ENCODE data around the gene PDE4D.

PDE4D gene

DNA sequence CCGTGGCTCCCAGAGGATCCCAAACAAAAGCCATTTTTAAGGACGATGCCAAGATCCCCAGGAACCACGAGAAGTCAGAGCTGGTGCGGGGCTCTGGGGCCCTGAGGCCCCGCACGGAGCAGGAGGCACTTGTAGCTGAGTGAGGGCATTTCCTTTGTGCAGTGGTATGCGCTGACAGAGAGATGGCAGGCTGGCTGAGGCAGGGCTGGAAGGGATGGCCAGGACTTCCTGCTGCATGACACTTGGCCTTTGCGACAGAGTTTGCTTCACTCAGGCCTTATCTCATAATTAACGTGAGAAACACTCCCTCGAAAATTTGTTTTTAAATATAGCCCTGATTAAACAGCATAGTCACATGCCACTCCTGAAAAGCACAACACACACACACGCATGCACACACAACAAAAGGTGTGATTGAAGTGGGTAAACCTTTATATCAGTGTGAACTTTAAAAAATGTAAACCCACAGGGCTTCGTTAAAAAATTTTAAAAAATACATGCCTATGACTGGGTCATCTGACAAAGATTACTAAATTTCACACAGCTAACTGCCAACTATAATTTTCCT lies 536.6 kb downstream of the PDE4D start:
- no peak for DNase-seq

DNA sequence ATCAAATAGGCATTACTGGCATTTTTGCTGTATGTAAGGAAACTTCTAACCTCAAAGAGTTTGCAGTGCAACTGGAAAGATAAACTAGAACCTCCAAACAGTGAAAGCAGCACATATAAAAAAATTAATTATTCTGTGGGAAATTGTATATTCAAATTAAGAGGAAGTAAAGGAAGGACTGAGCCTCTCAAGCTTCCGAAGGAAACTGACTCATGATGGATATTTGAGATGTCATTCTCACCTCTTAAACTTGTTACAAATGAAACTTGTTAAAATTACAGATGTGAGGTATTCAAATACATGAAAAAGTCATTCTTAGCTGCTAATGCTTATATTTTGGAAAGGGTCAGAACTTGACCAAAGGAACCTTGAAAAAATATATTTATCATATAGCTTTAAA lies 538.7 kb downstream of the PDE4D start:
- no peak for DNase-seq

DNA sequence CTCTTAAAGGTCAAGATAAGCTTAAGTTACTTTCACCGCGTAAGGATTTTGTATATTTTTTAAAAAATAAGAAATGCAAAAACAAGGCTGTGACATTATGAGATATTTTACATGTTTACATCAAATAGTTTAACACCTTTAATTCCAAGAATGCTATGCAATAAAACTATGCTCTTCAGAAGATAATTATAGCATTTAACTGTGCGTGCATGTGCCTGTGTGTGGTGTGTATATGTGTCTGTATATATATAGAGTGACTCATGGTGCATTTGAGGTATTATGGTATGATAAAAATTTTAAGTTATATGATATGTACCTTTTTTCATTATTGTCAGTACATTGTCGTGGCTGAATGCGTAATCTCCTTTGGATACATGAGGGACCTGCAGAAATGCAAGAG lies 539.3 kb downstream of the PDE4D start:
- peak; percentile 12 for DNase-seq

DNA sequence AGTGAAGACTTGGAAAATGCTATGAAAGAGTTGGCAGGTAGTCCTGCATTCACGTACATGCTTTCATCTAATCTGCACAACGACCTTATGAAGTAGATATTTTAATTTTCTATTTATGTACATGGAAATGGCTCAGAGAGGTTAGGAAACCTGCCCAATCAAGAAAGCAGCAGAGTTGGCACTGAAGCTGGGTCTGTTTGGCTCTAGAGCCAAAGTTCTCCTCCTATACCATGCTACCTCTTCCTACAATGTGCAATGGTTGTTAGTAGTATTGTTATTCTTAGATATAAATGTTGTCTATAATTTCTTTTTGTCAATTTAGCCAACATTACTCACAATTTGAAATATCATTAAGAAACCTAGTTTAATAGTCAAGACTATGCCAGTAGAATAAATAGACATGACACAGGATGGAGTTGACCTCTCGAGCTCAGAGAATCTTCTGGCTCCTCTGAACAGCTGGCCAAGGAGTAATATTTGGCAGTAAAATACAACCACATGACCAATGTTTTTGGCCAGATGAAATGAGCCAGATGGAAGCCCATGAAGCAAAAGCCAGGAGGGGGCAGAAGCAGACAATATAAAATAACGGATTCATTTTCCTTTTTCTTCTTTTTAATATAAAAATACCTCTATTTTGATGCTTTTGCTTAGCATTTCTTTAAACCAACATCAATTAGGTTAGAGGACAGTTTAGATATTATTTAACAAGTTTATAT lies 542.3 kb downstream of the PDE4D start:
- no peak for DNase-seq

DNA sequence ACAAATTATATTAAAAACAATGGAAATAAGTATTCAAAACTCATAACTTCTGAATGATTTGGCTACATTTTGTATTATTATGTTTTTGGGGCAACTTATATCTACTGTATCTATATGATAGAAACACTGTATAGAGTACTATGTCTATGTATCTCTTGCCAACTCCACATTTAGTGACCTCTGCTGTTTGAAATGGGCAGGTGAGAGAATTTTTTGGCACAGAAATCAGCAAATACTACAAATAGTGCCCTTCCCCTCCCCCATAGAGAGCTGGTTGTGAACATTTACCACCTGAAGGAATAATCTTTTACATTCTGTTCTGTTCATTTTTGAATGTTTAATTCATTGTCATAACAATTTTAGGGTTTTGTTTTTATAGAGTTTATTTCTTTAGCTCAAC lies 545.3 kb downstream of the PDE4D start:
- DNase-seq: no peak

DNA sequence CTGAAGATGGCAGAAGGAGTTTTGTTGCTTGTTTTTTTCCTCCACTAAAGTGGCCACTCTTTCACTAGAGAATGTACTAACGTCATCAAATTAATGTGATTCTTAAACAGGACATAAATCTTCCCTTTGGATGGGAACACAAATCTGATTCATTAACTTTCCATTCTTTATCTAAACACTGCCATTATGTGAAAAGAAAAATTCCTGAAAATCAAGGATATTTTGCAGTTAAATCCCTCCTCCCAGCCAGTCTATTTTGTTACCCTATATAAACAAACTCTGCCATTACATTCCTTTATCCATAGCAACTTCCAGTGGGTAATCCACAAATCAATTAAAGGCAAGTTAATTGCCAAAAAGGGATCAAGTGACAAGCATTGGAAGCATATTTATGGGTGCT lies 546.5 kb downstream of the PDE4D start:
- DNase-seq: no peak

DNA sequence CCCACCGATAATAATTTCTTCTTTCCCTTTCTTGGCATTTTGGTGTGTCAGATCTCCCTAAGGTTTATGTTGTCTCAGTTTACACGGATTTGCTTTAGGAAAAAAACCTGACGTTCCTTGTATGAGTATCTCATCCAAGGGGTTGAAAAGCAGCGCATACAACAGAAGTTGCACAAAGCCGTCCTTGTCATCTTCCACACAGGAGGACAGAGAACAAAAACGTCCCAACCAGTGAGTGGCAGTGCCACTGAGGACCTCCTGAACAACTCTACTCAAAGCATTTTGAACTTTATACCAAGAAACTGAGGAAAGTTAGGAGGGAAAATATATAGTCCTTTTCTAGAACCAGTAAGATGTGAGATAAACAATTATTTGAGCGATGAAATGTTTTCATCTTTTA lies 547.0 kb downstream of the PDE4D start:
- no peak for DNase-seq

DNA sequence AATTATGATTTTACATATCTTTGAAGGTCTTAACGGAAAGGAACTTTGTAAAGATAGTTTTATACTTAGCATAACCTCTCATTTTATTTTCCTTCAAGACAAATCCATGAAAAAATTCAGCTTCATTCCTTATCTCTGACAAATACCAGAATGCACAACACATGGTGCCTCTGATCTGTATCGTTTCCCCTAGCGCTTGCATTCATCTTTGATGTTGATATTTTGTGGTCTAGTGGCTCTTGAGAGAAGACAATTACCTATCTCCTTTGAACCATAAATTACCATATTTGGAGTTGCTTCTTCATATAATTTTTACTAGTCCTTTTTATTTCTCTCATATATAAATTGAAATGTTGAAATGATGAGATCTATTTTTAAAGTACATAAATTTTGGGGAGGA lies 551.3 kb downstream of the PDE4D start:
- DNase-seq: peak; percentile 18

DNA sequence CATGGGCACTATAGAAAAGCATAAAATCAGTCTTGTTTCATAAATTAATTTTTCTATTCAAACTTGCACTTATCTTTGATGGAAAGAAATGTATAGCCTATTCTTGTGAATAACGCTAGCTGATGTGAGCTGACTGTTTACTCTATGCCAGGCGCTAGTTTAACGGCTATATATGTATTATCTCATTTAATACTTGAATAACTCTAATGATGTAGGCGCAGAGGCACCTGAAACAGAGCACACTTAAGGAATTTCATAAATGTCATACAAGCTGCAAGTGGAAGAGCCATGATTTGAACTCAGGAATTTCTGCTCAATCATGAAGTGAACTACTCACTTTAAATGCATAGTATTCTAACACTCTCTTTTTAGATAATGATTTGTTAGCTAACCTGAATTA lies 551.8 kb downstream of the PDE4D start:
- no peak for DNase-seq

DNA sequence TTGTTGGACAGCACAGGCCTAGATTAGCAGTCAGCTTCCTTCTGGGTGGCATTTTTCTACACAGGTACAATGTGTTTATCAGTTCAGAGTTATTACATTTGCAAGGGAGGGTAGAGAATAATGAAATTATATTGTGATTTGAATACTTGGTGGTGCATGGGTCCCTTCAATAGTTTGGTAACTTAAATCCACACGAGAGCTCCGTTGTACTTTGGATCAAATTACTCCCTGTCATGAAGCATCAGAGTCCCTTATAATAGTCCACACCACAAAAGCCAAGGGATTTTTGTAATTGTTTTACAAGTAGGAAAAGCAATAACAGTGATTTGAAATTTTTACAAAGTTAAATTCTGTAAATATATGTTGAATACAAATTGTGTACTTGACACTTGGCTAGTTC lies 552.4 kb downstream of the PDE4D start:
- no peak for DNase-seq

DNA sequence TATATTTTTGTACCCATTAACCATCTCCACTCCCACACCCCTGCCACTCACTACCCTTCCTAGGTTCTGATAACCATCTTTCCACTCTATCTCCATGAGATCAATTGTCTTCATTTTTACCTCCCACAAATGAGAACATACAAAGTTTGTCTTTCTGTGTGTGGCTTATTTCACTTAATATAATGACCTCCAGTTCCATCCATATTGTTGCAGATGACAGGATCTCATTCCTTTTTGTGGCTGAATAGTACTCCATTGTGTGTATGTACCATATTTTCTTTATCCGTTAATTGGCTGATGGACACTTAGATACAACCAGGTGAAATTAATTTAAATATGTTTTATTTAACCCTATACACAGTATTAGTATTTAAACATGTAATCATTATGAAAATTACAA lies 552.9 kb downstream of the PDE4D start:
- no peak for DNase-seq

DNA sequence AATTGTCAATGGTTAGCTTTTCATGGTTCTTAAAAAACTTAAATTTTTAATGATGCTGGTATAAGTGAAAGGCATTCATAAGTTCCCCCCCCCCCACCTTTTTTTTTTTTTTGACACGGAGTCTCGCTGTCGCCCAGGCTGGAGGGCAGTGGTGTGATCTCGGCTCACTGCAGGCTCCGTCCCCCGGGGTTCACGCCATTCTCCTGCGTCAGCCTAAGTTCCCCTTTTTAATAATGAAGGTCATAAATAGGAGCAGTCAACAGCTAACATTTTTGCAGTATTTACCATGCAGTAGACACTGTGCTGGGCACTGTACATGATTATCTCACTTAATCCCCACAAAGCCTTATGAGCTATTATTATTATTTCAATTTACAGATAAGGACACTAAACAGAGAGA lies 556.3 kb downstream of the PDE4D start:
- DNase-seq: no peak

DNA sequence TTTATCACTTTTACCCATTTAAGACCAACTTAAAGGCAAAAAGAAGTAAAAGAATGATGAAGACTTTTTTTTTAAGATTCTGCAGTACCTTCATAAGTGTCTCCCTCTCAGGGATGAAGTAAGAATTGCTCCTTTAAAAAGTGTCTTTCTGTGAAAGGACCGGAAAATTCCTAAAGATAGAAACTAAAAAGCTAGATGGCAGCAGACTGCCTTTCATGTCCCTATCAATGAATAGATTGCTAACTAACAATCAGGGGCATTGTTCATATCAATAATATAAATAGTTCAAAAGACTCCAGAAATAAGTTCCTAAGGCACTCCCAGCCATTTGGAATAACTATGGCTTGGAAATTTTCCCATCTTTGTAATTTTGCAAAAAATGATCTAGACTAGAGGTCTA lies 558.0 kb downstream of the PDE4D start:
- DNase-seq: no peak

DNA sequence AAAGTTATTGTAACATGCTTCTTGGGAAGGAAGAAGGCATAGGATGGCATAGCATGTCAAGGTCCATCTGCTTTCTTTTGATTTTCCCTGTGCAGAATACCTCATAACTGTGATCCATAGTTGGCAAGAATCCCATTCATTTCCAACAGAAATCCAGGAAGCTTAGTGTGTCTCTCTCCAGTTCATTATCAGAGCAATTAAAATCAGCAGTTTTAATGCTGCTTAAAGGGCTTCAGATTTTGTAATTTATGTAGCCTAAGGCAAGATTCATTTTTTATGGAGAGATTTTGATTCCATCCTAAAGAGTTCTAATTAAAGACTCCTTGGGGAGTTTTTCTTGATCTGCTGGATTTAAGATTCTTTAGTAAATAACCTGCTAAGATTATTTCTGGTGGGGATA lies 560.1 kb downstream of the PDE4D start:
- no peak for DNase-seq

DNA sequence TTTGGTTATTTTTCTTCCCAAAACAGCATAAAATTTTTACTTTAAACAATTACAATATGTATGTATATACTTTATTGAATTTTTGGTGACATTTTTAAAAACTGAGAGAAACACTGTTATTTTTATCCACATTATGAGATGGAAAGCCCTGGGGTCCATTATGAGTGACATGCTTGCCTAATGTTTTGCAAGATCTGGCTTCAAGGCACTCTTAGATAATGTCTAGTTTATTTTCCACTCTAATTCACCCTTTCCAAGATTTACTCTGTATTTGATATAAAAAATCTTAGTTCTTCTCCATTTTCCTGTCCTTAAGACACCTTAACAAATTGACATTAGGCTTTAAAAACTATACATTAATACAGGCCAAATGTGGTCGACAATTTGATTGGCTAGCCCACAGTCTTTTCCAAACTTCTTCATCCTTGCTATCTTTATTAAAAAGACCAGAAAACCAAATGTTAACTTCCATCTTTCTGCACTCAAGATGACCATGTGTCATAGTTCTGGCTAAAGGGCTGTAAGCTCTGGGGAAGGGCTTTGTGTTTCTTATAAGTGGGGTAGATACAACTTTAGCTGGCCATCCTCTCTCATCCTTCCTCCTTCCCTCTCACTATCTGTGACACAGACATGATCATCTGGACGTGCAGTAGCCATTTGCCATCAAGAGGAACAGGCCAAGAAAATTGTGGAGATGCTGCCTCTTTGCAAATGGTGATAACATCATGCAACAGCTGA lies 561.1 kb downstream of the PDE4D start:
- DNase-seq: no peak

DNA sequence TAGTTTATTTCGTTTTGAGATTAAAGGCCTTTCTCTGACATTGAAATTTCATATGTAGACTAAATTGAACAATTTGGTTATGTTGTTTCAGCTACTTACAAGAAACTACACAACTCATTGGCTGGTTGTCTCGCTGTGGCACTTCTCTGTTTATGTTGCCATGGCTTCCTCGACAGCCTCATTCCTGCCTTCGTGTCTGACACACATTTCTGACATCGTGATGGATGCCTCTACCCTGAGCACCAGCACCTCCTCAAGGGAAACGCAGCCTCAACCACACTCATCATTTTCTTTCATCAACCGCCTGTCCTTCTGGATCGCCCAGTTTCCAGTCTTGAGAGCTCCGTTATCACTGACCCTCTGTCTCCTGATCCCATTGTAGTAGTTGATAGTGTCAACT lies 562.8 kb downstream of the PDE4D start:
- DNase-seq: no peak

DNA sequence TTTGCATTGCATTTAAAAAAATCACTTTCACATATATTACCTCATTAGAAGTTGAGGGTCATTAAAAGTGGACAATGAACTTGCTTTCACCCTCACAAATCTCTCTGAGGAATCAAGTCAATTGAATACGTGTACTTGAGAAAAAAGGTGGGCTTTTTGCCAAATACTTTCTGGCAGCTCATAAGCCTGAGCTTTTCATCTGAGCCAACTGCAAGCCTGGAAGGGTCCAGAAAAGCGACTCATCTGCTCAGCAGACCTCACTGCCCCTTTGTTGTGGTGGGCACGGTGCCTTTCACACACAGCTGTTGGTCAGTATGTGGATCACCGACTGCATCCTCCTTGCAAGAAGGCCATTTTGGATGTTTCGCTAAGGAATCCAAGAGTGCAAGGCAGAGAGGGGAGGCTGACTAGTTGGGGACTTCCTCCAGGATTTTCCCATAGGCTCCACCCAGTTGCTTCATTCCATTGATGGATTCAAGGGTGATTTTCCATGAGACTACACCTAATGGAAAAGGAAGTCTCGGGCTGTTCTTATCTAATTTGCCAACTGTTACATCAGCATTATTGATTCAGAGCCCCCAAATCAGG lies 564.7 kb downstream of the PDE4D start:
- DNase-seq: peak; percentile 67

DNA sequence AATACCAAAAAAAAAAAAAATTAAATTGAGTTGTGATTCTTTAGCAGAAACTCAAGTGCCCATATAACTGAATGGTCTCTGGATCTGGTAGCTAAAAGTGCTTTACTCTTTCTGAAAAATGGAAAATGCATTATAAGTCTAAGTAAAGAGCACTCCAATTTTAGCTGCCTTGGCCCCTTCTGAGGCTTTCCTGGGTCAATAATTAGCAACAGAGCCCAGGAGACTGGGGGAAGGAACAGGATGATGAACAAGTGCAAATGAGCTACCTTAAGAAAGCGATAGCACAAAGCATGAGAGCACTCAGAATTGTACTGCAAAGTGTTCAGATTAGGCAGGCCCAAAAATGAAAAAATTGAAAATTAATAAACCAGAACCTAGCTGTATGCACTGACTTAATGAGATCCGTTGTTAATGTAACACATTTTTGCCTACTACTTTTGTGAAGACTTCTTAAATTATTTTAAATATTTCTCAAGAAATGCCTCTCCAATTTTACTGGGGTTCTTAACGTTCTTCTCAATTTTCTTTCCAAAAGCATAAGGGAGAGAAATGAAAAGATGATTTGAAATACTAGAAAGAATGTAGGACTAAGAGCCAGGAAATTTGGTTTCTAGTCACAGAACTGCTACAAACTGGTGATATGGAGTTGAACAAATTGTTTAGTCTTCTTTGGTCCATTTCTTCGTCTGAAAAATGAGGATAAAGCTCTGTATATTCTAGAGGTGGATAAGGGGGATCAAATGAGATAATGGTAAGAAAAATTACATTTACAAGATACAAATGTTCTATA lies 566.1 kb downstream of the PDE4D start:
- DNase-seq: no peak

DNA sequence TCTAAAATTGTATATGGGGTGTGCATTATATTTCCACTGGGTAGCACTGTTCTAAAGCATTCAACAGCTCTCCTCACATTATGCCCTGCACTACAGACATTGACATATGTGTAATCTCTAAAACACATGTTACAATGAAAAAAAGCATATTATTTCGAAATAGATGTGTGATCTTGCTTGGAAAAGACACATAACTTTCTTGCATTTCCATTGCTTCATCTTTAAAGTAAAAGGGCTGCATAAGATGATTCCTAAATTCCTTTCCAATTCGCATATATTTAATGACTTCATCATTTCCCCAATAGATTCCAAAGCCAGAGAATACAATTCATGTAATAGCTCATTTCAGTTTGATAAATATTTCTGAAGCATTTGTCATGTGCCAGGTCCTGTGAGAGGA lies 566.9 kb downstream of the PDE4D start:
- peak; percentile 53 for DNase-seq

DNA sequence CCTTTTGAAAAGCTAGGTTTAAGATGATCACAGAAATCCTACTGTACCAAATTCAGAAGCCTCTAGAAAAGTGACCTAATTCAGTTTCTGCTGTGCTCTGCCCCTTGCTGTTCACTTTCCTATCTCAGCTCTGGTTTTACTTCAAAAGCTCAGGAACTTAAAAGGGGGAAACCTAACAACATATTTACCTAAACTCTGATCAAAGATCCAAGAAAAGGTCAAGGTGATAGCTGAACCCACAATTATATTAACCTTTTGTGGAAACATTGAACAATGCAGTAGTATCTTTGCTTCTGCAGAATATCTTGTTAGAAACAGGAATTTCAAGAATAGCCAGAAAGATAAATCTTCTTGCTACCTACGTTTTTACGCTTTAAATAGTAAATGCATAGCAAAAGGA lies 568.5 kb downstream of the PDE4D start:
- no peak for DNase-seq

DNA sequence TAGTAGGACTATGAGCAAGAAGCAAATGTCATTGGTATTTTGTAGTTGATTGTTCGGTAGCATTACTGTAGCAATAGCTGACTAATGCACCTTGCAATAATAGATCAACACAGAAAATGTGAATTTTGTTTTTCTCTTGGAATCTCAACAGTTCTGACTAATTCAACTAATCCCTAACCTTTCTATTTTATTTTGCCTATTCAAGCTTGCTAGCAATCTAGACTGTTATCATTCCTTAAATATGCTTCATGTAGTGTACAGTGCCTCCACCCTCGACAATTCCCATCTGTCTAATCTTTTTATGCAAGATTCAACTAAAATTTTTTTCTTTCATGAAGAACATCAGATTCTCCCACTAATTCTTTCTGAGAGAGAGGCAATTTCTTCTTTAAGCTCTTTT lies 570.6 kb downstream of the PDE4D start:
- peak; percentile 33 for DNase-seq

DNA sequence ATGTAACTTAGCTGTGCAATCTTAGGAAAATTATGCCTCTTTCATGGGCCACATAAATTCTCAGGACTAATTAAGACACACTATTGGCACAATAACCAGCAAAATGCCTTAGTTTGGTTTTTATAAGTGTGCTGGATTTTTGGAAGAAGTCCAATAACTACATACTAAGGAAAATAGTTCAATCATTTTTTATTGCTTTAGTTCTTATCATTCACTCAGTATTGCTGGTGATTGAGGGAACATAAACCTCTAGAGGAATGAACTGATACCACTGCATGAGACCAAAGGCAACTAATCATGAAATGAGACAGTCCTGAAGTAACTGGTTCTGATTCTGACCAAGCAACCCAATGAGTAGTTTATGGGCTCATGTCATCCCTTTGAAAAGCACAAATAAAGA lies 571.5 kb downstream of the PDE4D start:
- no peak for DNase-seq

DNA sequence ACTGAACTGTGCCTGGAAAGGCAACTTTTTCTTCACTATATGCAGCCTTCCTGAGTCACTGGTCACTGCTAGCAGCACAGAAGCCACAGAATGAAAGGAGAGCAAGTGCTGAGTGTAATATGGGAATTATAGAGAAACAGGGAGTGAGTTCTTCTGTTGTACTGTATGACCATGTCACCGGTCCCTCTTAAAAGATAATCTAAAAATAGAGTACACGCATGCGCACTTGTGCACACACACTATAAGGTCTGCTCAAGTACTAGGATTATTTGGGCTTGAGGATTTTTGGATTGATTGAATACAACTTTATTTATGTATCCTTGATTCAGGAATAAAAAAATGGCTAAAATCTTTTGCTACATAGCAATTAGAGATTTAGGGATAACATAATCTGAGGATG lies 571.9 kb downstream of the PDE4D start:
- no peak for DNase-seq
